Frontal cortex (tissue), 4 donors: ENCODE measurements around the gene PHPT1. TPM values are rescaled to one million over a fixed set of nuclear protein-coding genes. Genes with fewer than 3 reads are reported as not detected.
A peak's percentile ranks its signal among the peaks of the same experiment; 100 is the strongest.
"Not testable (repeated sequence)": the region's sequence is repeated elsewhere in the genome, so short reads cannot be mapped to it uniquely, and the experiment has no call there.

ENCODE experiments used
- DNase-seq, 2 donors: peaks; one replicate each; pipeline ENCODE4 v3.0.0; 2012; ENCODE audit warnings: low spot score in 2 of 2
- FAIRE-seq: peaks from 2 replicates; lab custom pipeline; 2012; peaks lifted over from hg19 to GRCh38; lab: Jason Lieb, UNC
- total RNA-seq: library from RNA; depleted of rRNA; stranded (reverse); fragments of >200 nt; gene quantifications from one replicate; pipeline ENCODE4 v1.2.3, GENCODE V29; 2014
- donor health status: control.
- donor health status: control.
- donor health status: control.

Gene PHPT1
- 143 TPM for total RNA-seq

GRCh38 chr9:136849038-136849959, at the start of gene PHPT1:
Gene PHPT1 (plus strand): TSS chr9:136849409. CDS start chr9:136849431, 22 bp downstream.
- FAIRE-seq: peak; percentile 95

DNA sequence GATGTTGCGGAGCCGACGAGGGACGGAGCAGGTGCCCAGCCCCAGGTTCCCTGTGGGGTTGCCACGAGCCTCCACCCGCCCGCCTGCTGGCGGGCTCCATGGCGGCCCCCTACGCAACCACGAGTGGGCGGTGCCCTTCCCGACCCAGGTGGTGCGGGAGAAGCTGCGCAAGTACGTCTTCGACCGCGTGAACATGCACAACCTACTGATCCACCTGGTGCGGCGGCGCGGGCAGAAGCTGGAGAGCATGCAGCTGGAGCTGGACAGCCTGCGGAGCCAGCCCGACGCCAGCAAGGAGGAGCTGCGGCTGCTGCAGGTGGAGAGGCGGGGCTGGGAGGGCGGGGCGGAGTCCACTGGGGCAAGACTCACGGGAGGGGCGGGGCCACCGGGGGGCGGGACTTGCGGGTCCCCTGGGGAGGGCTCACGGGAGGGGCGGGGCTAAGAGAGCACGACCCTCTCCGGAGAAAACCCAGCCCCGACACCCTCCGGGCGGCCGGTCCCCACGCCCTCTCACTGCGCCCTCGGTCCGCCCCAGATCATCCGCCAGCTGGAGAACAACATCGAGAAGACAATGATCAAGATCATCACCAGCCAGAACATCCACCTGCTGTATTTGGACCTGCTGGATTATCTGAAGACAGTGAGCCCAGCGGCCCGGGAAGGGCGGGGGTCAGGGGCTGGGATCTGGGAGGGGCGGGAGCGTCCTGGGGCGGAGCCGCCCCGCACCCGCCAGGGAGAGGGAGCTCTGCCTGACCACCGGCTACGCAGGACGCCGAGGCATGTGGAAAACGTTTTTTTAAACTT, 49.2 kb upstream of the PHPT1 start:
- FAIRE-seq (no peak), DNase-seq (peak; percentile 70 to 80)

More at GRCh38 chr9:136849038-136849959, at the start of gene PHPT1:
- DNase-seq: peak; percentile 99

DNA sequence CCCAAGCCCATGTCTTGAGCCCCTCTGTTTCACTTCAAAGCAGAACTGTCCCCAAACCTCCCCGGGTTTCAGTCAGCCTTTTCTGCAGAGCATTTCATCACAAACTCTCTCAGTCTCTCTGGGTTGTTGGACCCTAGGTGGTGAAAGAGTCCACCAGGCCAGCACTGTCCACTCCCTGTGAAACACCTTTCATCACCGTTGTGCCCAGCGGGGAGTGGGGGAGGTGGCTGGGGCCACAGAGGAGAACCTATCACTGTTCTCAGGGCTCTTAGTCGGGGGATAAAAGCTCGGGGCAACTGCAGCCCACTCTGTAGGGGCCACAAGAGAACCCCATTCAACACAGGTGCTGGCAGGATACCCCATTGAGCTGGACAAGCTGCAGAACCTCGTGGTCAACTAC, 46.9 kb upstream of the PHPT1 start:
- FAIRE-seq: no peak

DNA sequence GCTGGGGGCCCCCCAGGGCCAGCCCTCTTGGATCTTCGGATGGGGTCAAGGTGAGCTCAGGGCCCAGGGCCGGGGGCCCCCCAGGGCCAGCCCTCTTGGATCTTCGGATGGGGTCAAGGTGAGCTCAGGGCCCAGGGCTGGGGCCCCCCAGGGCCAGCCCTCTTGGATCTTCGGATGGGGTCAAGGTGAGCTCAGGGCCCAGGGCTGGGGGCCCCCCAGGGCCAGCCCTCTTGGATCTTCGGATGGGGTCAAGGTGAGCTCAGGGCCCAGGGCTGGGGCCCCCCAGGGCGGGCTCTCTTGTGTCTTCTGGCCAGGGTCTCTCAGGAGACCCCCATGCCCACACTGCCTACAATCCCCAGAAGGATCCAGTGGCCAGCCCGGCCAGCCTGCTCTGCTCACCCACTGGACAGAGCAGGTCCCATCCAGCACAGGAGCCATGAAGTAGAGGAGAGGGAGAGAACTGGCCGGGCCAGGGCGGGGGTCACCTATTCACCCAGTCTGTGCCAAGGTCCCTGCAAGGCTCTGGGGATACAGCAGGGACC, 46.1 kb upstream of the PHPT1 start:
- DNase-seq, FAIRE-seq: not testable (repeated sequence)

More for the DNA sequence above, 46.9 kb upstream of the PHPT1 start:
- DNase-seq: peak in 1 of 2 donors; percentile 10

DNA sequence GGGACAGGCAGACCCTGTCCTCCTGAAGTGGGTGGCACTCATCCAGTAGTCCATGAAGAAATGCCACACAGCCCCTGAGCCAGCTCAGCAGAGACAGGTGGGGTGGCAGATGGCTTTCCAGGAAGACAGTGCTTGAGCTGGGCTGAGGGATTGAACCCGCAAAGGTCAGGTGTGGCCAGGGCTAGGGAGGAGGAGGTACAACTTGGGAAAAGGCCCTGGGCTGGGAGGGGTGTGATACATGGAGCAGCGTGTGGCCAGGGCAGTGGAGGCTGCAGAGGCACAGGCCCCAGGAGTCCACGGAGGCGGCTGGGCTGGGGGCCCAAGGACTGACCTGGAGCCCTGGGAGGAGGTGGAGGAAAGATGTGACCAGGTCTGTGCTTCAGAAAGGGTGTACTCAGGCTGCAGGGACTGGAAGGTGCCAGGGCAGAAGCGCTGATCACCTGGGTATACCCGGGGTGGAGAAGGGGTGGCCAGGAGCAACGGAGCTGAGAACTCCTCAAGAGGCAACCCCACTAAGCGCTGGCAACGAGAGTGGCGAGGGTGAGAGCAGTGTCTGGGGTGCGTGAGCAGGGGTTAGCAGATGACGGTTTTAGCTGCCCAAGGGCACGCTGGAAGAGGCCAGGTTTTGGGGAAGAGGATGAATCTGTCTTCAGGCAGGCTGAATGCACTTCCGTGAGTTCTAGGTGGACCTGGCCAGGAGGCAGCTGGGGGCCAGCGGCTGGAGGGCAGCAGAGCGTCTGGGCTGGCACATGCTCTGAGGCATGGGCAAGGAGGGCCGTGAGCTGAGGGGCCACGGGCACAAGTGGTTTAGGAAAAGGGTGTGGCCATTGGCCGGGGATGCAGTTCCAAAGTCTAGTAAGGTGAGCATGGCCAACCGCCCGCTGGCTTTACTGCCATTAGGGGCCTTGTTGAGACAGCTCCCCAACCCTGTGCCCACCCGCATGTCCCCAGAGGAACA, 45.4 kb upstream of the PHPT1 start:
- DNase-seq (peak in 1 of 2 donors; percentile 14), FAIRE-seq (no peak)

DNA sequence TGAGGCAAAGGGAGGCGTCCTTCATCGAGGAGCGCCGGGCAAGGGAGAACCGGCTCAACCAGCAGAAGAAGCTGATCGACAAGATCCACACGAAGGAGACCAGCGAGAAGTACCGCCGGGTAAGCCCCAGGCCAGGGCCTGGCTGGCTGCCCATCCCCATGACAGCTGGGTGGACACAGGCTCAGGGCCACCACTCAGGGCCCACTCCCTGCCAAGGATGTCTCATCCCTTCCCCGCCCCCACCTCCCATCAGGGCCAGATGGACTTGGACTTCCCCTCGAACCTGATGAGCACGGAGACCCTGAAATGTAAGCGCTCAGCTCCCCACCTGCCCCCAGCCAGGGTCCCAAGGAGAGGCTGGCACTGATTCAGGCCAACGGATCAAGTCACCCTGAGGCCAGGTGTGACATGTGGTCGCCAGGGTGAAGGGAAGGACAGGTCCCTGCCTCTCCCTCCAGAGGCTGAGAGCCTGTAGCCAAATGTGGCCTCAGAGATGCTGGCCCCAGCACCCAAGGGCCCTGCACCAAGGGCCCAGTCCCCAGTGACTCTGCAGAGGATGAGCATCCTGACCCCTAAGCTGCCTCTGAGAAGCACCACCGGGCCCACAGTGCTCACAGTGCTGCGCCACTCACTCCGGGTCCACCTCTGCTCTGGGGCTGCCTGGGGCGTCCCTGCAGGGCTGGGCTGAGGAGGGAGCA, 44.6 kb upstream of the PHPT1 start:
- FAIRE-seq (no peak), DNase-seq (peak in 1 of 2 donors; percentile 19)

DNA sequence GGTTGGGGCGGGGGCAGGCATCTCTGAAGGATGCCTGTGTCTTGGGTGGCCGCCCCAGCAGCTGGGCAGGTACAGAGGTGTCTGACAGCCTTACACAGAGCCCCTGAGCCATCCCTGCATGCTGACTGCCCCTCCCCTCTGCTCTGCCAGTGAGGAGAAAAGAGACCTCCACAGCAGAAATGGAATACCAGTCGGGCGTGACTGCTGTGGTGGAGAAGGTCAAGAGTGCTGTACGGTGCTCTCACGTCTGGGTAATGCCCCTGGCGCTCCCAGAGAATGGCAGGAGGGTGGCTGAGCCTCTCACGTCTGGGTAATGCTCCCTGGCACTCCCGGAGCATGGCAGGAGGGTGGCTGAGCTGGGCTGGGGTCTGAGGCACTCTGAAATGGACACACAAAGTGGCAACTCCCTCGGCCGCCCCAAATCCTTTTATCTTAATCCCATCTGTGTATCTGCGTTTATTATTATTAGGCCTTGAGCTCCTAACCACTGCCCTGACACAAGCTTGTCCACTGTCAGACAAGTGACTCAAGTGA, 43.9 kb upstream of the PHPT1 start:
- FAIRE-seq (no peak), DNase-seq (peak in 1 of 2 donors; percentile 10)

- FAIRE-seq: no peak
- no peak for DNase-seq
Observed at GRCh38 chr9:136806067-136806466, 43.1 kb upstream of the PHPT1 start.

DNA sequence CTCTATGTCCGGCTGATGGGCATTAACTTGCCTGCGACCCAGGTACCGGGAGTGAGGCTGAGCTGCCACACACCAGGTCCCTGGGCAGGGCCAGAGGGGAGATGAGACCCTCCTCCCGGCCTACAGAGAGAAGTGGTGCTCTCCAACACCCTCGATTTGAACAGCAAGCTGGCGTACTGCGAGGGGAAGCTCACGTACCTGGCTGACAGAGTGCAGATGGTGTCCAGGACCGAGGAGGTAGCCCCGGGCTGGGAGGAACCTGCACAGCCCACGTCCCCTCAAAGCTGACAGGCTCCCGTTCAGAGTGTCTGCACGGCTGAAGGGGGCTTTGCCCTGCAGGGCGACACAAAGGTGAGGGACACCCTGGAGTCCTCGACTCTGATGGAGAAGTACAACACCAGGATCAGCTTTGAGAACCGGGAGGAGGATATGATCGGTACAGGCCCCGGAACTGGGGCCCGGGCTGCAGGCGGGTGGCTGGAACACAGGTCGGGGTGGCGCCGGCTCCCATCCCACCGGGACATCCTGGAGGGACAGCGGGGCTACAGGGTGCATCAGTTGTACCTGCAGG, 42.5 kb upstream of the PHPT1 start:
- no peak for DNase-seq
- FAIRE-seq: no peak

GRCh38 chr9:136807281-136808074, 41.7 kb upstream of the PHPT1 start, which contains the start of gene RABL6:
Gene RABL6 (plus strand): TSS chr9:136807948. CDS start chr9:136808197, 249 bp downstream.
- DNase-seq (peak; percentile 96 to 98), FAIRE-seq (no peak)

DNA sequence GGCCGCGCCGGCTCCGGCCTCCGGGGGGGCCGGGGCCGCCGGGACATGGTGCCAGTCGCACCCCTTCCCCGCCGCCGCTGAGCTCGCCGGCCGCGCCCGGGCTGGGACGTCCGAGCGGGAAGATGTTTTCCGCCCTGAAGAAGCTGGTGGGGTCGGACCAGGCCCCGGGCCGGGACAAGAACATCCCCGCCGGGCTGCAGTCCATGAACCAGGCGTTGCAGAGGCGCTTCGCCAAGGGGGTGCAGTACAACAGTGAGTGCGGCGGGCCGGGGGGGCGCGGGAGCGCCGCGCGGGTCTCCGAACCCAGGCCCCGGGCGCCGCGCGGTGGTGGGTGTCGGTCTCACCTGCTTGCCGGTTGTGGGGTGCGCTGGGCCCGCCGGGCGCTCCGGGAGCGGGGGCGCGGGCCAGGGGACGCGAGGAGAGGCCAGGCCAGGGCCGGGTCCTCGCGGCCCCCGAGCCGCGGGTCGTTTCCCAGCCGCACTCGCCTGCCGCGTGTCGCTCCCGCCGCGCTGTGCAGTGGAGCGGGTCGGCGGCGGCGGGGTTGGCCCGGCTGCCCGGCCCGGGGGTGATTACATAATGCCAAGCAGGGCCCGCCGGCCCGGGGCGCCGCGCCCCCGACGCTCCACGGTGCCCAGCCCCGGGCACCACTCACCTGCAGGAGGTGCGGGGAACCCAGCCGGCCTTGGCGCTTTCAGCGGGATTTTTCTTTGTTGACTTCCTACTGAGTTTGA, 41.0 kb upstream of the PHPT1 start:
- peak in 1 of 2 donors; percentile 62 for DNase-seq

DNA sequence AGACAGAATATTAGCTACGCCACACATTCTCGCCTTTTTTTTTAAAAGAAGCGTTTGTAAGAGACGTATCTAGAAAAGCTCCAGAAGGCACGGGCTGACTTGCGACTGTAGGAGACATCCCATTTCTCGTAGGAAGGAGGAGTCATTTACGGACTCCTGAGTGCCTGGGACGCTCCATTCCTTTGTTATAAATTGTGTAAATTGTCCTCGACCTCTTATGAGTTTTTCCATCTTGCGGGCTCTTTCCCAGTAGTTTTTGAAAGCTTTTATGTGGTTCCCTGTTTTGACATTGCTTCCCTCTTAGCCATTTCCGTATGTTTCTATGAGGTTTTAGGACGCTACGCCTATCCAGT, 40.4 kb upstream of the PHPT1 start:
- FAIRE-seq (no peak), DNase-seq (no peak)

More for the DNA sequence above, 41.0 kb upstream of the PHPT1 start:
- FAIRE-seq: no peak

GRCh38 chr9:136814725-136815421, 34.3 kb upstream of the PHPT1 start:
- DNase-seq (no peak), FAIRE-seq (no peak)

DNA sequence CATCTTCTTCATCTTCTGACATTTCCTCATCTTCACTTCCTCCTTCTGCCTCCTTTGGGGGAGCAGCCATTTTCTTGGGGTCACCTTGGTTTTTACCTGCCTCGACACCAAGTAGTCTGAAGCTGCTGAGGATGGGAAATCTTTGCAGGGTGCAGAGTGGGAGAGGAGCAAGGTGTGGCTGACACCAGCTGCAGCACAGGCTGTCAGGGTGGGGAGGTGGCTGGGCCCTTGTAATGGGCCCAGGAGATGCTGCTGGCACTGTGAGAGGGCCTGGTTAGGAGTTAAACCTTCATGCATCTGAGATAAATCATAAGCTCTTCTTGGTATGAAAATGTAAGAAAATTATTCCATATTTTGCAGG, 33.8 kb upstream of the PHPT1 start:
- no peak for FAIRE-seq
- DNase-seq: no peak

- DNase-seq (peak; percentile 59 to 65), FAIRE-seq (no peak)
Observed at GRCh38 chr9:136820971-136821825, 28.0 kb upstream of the PHPT1 start.
